ENCODE results near the gene LEKR1.
"Not testable (repeated sequence)": the region's sequence is repeated elsewhere in the genome, so short reads cannot be mapped to it uniquely, and the experiment has no call there.

The LEKR1 gene

DNA sequence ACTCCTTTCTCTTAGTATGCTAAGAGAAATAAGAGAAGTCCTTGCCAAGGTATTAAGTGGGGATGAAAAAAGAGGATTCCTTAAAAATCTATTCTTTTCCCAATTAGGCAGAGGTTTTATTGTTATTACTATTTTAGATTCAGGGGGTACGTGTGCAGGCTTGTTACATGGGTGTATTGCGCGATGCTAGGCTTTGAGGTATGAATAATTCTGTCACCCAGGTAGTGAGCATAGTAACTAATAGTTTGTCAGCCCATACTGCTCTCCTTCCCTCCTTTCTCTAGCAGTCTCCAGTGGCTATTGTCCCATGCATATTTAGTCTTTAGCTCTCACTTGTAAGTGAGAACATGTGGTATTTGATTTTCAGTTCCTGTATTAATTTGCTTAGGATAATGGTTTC is 83.9 kb downstream of the LEKR1 start:
- DNase-seq = no peak

DNA sequence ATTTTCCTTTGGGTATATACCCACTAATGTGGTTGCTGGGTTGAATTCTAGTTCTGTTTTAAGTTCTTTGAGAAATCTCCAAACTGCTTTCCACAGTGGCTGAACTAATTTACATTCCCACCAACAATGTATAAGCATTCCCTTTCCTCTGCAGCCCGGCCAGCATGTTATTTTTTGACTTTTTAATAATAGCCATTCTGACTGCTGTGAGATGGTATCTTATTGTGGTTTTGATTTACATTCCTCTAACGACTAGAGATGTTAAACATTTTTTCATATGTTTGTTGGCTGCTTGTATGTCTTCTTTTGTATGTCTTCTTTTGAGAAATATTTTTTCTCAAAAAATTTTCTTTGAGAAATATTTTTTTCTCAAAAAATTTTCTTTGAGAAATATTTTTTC is 84.7 kb downstream of the LEKR1 start:
- DNase-seq = not testable (repeated sequence)

DNA sequence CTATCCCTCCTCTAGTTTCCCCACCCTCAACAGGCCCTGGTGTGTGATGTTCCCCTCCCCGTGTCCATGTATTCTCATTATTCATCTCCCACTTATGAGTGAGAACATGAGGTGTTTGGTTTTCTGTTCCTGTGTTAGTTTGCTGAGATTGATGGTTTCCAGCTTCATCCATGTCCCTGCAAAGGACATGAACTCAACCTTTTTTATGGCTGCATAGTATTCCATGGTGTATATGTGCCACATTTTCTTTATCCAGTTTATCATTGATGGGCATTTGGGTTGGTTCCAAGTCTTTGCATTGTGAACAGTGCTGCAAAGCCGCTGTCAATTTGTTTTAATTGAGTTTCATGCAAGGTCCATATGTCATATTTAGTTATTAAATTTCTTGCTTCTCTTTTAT is 88.1 kb downstream of the LEKR1 start:
- DNase-seq = not testable (repeated sequence)

DNA sequence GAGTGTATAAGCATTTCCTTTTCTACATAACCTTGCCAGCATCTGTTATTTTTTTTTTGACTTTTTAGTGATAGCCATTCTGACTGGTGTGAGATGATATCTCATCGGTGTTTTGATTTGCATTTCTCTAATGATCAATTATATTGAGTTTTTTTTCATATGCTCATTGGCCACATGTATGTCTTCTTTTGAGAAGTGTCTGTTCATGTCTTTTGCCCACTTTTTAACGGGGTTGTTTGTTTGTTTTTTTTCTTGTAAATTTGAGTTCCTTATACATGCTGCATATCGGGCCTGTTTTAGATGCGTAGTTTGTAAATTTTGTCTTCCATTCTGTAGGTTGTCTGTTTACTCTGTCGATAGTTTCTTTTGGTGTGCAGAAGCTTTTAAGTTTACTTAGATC is 89.2 kb downstream of the LEKR1 start:
- no peak for DNase-seq

DNA sequence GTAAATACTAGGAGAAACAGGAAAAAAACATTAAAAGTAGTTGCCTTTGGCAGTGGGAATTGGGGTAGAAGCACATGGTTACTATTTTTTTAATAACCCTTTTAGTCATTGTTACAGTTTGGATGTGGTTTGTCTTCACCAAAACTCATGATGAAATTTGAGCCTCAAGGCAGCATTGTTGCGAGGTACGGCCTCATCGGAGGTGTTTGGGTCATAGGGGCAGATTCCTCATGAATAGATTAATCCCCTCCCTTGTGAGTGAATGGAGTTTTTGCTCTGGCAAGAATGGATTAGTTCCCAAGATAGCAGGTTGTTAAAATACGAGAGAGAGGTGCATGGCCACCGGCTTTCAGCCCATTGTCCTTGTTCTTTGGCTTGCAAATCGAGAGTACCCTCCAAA is 92.6 kb downstream of the LEKR1 start:
- no peak for DNase-seq

DNA sequence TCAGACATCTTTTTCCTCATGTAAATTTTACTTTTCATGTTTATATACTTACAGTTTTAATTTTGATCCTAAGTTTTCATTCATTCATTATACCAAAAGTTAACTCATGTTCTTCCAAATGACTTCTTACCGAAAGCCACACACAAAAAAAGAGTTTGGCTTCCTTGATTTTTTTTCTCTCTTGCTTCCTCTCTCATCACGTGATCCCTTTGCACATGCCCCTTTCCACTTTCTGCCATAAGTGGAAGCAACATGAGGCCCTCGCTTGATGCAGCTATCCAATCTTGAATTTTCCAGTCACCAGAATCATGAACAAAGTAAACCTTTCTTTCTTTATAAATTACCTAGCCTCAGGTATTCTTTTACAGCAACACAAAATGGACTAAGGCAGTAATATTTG is 93.7 kb downstream of the LEKR1 start:
- no peak for DNase-seq

GRCh38 chr3:156920399-156920798 is 94.2 kb downstream of the LEKR1 start:
- no peak for DNase-seq

- no peak for DNase-seq
Observed at GRCh38 chr3:156923349-156923748, 97.2 kb downstream of the LEKR1 start.

DNA sequence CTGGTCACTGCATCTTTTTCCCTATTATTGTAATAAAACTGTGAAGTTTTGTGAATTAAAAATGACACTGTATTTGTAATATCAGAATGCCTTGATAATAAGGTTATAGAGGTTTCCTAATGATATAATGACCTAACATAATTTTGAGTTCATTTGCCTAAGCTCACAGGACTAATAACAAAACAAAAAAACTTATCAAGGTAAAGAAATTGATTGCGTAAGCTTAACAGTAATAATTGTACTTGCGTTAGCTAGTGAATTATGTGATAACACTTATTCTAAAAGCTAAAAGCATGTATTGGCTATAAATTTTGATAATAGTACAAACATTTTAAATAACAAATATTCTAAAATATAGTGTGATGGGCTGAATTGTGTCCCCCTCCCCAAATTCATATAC is 112.6 kb downstream of the LEKR1 start:
- no peak for DNase-seq

- DNase-seq = no peak
Observed at GRCh38 chr3:156939315-156939714, 113.2 kb downstream of the LEKR1 start.

GRCh38 chr3:156941311-156941710 is 115.2 kb downstream of the LEKR1 start:
- no peak for DNase-seq

DNA sequence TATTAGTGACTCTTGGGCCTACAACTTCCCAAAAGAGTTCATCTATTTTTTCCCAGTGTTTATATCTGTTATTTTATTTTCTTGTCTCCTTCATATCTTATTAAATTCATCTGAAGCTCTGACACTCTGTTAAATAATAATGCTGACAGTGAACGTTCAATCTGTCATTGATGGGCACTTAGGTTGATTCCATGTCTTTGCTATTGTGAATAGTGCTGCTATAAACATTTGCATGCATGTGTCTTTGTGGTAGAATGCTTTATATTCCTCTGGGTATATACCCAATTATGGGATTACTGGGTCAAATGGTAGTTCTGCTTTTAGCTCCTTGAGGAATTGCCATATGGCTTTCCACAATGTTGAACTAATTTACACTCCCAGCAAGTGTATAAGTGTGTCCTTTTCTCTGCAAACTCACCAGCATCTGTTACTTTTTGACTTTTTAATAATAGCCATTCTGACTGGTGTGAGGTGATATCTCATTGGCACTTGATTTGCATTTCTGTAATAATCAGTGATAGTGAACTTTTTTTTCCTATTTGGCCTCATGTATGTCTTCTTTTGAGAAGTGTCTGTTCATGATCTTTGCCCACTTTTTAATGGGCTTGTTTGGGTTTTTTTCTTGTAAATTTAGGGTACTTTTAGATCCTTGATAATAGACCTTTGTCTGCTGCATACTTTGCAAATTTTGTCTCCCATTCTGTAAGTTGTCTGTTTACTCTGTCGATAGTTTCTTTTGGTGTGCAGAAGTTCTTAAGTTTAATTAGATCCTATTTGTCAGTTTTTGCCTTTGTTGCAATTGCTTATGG is 122.5 kb downstream of the LEKR1 start:
- no peak for DNase-seq

- DNase-seq = no peak
Observed at GRCh38 chr3:156952011-156952410, 125.9 kb downstream of the LEKR1 start.

DNA sequence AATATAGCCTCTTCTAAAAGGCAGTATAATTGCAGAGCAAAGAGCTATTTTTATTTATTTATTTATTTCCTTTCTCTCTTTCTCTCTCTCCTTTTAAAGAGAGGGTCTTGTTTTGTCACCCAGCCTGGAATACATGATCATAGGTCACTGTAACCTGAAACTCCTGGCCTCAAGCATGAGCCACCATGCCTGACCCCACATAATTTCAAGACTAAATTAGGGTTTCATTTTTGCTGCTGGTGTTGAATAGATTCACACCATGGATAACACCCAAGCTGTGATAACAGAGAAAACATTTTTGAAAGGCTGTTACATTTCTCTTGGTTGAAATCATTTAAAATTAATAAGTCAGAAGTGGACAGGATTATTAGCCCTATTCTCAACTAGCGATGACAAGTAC is 131.6 kb downstream of the LEKR1 start:
- no peak for DNase-seq

- no peak for DNase-seq
Observed at GRCh38 chr3:156963096-156963495, 136.9 kb downstream of the LEKR1 start.

DNA sequence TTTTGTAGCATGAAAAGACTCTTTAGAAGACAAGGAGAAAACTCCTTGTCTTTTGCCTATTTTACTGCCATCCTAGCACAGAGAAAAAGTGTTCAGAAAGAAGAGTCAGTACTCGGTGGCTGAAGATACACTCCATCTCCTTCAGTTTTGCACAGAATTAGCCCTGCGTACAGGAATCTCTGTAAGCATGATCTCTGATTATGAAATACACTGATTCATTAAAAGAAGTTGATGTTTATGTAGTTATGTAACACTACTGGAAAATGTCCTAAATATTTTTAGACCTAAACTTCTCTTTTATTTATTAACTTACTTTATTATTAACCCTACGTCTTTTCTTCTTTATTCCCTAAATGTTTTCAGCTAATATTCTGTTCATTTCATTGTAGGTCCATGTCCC is 138.4 kb downstream of the LEKR1 start:
- DNase-seq = no peak

DNA sequence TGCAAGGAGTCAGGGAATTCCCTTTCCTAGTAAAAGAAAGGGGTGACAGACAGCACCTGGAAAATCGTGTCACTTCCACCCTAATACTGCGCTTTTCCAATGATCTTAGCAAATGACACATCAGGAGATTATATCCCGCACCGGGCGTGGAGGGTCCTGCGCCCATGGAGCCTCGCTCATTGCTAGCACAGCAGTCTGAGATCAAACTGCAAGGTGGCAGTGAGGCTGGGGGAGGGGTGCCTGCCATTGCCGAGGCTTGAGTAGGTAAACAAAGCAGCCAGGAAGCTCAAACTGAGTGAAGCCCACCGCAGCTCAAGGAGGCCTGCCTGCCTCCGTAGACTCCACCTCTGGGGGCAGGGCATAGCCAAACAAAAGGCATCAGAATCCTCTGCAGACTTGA is 140.2 kb downstream of the LEKR1 start:
- DNase-seq = not testable (repeated sequence)

- DNase-seq = no peak
Observed at GRCh38 chr3:156973954-156974353, 147.8 kb downstream of the LEKR1 start.

- DNase-seq = no peak
Observed at GRCh38 chr3:156974931-156975330, 148.8 kb downstream of the LEKR1 start.

DNA sequence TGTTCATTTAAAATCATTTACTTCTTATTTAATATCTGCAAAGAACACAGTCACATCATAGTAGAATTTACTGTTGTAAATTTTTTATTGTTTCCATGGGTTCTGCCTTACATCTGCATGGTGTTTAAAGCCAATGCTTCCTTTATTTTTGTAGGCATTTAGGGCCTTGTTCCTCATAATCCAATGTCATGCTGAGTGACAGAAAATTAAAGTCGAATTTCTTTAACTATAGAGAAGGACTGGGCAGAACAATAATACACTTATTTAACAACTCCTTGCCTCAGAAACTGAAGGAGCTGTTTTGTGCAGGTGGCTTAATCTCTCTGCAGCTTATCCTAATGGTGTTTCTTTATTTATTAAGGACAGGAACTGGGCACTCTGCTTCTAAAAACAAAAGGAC is 149.6 kb downstream of the LEKR1 start:
- no peak for DNase-seq

DNA sequence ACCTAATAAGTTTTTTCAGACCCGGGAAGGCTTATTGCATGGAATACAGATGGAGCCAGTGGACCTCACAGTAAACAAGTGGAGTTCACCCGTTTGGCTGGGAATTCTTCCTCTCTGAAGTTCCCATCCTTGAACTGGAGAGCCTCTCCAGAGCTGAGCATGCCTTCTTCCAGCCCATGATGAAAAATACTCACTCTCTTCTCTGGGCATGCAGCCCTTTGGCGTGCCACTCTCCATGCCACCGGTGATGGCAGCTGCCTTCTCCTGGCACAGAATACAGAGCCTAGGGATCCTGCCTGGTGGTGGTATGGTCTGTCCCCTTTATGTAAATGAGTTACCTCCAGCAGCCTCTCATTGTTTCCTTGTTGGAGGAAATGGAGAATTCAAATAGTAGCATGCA is 150.8 kb downstream of the LEKR1 start:
- no peak for DNase-seq

DNA sequence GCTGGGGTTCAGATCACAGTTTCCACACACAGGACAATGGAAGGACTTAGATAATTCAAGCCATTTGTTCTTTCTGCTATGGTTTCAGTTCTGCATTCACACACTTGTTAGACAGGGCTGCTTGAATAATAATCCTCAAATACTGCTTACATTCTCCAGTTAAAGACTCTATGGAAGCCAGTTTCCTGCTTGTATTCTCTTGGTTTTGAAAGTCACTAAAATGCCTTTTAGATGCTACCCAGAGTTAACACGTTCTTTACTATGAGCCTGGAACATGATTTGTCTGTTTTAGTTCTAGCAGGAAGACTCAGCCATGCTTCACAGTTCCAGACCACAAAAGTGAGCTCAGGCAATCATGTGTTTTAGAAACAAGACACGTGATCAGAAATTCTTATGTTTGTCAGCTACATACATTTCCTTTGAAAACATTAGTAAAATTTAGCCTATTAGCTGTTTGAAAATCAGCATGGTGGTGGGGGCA is 152.4 kb downstream of the LEKR1 start:
- no peak for DNase-seq

DNA sequence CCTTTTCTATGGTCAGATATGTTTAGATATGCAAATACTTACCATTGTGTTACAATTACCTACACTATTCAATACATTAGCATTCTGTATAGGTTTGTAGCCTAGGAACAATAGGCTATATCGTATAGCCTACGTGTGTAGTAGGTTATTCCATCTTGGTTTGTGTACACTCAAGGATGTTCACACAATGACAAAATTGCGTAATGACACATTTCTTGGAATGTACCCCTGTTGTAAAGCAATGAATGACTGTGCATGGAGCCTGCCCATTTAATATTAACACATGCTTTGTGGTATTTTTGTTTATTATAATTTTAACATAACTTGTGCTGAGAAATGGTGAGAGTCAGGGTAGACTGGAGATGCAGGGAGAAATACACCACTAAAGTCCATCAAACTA is 154.9 kb downstream of the LEKR1 start:
- DNase-seq = no peak

GRCh38 chr3:156983559-156983958 is 157.4 kb downstream of the LEKR1 start:
- DNase-seq = no peak

- DNase-seq = no peak
Observed at GRCh38 chr3:156985711-156986110, 159.6 kb downstream of the LEKR1 start.

Measured in T1000 (cell line).